Endothelial cell of umbilical vein (primary cell): ENCODE data around the gene SPRR2G.

Experiments
- CTCF ChIP-seq, 2 donors: IDR thresholded peaks; 1 replicate in 1 of 2; 2 replicates in 1 of 2; pipeline ENCODE4 v1.5.1; 2011; ENCODE audit warnings: low read length in 2 of 2, mild to moderate bottlenecking in 2 of 2, moderate library complexity in 2 of 2, control low read depth in 1 of 2, inconsistent platforms in 1 of 2, low read depth in 1 of 2; ENCODE audit not compliant: insufficient read depth in 1 of 2; ENCODE audit errors: extremely low read depth in 1 of 2
- POLR2A ChIP-seq: IDR thresholded peaks from 2 replicates; pipeline ENCODE4 v1.6.1; 2012; ENCODE audit warnings: low read depth, mild to moderate bottlenecking, control low read depth, low read length

DNA sequence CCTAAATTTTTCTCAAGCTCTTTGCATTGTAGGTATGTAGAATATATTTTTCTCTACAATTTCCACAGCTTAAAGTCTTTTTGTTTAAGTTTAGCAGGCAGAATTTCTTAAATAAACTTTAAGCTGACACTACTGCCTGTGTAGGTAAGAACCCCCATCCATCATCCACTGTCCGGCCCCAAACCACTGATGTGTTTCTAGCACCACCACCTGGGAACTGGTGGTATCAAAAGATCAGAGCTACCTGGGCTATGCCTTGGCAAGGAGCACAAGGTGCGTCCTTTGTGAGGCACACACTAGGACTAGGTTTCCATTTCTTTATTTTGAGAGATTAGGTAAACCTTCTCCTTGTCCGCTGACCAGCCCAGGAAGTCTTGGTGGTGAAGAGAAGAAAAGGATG is 42.0 kb upstream of the SPRR2G start:
- TF ChIP-seq CTCF (IDR thresholded peaks at IDR 0.05; ENCODE audit: extremely low read depth in 1 of 2, insufficient read depth in 1 of 2, low read depth in 1 of 2, low read length in 2 of 2), result peak; percentile 7 to 16
- TF ChIP-seq POLR2A, result no peak
